NCI-H1092 treated with DMSO at 0.1 percent for 48 hours (cell line): ENCODE results near the gene EYA3.

Experiments used
- DNase-seq: peaks from one replicate; lab custom pipeline; 2025; lab: John Stamatoyannopoulos, UW

Gene EYA3, protein sequence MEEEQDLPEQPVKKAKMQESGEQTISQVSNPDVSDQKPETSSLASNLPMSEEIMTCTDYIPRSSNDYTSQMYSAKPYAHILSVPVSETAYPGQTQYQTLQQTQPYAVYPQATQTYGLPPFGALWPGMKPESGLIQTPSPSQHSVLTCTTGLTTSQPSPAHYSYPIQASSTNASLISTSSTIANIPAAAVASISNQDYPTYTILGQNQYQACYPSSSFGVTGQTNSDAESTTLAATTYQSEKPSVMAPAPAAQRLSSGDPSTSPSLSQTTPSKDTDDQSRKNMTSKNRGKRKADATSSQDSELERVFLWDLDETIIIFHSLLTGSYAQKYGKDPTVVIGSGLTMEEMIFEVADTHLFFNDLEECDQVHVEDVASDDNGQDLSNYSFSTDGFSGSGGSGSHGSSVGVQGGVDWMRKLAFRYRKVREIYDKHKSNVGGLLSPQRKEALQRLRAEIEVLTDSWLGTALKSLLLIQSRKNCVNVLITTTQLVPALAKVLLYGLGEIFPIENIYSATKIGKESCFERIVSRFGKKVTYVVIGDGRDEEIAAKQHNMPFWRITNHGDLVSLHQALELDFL

DNA sequence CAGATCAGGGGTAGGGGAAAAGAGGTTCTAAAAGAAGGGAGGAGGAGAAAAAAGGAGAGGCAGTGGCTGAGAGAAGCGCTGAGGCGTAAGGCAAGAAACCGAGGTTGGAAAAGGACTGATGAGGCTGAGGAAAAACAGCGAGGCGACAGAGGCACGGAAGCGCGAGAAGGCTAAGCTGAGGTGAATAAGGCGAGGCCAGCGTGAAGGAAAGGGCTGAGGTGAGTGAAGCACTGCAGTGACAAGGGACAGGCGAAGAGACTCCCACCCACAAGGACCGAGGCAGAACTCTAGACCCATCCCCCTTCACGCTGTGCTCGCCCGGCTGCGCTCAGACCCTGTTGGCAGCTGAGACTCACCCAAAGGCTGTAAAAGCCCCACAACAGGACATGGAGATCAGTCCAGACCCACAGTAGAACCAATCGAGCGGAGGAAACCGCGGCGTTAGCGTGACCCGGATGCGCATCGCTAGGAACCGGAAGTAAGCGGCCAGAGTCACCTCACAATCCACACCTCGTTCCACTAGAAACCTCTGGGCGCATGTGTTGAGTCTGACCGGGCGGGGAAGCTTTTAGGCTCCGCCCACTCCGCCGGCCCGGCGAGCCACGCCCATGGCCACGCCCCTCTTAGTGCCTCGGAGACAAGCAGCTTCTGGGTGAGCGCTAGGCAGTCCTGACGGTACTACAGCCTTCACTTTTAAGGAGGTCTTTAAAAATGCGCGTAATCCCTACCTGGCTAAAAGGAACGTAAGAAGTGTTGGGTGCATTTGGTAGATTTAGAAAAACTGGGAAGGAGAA lies at the start of gene EYA3:
Gene EYA3, minus strand, starts transcription at position 443 of the 794 bp plus-strand sequence. CDS start 30,584 bp downstream, outside the sequence.
- DNase-seq, result peak; percentile 99

DNA sequence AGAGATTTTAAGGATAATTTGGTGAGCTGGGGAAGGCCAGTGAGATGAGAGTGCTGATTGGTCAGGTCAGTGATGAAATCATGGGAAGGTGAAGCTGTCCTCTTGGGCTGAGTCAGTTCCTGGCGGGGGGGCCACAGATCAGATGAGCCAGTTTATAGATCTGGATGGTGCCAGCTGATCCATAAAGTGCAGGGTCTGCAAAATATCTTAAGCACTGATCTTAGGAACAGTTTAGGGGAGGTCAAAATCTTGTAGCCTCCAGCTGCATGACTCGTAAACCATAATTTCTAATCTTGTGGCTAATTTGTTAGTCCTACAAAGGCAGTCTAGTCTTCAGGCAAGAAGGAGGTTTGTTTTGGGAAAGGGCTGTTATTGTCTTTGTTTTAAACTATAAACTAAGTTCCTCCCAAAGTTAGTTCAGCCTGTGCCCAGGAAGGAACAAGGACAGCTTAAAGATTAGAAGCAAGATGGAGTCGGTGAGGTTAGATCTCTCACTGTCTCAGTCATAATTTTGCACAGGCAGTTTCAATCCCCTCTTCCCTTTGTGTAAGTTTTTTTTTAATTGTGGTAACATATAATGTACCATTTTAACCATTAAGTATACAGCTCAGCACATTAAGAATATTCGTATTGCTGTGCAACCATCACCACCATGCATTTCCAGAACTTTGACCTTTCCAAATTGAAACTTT lies 48.7 kb upstream of the EYA3 start:
- no peak for DNase-seq

DNA sequence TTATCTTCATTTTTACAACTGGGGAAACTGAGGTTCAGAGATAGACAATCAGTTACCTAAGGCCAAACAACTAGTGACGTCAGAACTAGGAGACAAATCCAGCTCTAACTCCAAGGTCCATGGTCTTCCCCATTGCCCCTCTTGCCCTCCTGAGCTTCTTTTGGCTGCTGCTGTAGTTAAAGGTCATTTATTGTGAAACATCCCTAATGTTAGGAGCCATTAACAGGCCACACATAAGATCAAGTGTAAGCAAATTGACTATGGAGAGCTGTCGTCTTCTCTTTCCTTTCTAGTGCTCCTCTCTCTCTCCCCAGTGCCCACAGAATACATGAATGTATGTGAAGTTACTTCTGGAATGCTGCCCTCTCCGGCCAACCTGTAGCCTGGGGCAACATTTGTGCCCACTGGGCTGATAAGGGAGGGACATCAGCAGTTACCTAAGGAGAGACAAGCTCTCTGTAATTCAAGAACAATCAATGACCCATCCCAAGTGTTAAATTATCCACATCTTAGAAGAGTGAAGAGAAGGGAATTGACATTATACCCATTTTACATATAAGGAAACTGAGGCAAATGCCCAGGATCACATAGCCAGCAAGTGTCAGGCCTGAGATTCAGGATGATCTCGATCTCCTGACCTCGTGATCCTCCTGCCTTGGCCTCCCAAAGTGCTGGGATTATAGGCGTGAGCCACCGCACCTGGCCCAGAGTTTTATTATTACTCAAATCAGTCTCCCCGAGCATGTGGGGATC lies 47.9 kb upstream of the EYA3 start:
- no peak for DNase-seq

DNA sequence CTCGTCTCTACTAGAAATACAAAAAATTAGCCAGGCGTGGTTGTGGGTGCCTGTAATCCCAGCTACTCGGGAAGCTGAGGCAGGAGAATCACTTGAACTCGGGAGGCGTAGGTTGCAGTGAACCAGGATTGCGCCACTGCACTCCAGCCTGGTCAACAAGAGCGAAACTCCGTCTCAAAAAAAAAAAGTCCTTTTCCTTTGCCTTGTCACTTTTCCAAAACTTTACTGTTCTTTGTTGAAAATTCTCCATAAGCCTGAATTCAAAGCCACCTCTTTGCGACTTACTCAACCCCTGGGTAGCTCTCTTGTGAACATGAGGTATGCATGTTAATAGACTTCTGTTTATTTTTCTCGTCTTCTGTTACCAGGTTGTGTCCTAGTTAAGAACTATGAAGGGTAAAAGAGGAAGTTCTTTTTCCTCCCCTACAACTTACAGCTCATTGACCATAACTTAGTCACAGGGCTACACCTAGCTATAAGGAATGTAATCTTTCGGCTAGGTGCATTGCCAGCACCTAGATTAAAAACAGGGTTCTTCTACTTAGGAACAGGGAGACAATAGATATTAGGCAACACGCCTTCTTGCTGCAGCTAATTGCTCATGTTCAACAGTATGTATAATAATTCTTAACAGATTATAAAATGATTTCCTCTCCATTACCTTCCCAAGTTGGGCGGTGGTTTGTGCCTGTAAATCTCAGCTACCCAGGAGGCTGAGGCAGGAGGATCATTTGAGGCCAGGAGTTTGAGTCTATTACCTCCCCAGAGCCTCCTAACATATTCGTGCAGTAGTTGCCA lies 47.2 kb upstream of the EYA3 start:
- no peak for DNase-seq

DNA sequence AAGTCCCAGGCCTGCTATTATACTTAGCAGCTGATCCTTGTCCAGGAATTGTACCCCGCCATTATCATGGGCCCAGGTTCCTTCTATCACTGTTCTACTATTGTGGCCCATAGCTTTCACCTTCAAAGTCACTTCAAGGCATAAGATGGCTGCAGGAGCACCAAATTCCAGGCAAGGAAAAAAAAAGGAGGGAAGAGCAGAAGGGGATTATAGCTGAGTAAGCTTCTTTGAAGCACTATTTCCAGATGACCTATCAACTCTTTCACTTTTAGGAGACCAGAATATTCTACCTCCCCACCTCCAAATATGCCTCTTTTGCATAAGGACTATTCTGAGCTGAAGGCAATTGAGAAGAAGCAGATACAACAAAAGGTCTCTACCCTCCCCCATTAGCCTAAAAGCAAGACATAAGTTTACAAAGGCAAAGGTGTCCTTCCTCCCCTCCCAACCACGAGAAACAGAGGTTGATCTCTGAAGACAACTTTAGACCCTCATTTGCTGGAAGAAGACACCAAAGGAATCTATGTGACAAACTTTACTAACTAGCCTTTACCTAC lies 46.3 kb upstream of the EYA3 start:
- DNase-seq, result no peak

DNA sequence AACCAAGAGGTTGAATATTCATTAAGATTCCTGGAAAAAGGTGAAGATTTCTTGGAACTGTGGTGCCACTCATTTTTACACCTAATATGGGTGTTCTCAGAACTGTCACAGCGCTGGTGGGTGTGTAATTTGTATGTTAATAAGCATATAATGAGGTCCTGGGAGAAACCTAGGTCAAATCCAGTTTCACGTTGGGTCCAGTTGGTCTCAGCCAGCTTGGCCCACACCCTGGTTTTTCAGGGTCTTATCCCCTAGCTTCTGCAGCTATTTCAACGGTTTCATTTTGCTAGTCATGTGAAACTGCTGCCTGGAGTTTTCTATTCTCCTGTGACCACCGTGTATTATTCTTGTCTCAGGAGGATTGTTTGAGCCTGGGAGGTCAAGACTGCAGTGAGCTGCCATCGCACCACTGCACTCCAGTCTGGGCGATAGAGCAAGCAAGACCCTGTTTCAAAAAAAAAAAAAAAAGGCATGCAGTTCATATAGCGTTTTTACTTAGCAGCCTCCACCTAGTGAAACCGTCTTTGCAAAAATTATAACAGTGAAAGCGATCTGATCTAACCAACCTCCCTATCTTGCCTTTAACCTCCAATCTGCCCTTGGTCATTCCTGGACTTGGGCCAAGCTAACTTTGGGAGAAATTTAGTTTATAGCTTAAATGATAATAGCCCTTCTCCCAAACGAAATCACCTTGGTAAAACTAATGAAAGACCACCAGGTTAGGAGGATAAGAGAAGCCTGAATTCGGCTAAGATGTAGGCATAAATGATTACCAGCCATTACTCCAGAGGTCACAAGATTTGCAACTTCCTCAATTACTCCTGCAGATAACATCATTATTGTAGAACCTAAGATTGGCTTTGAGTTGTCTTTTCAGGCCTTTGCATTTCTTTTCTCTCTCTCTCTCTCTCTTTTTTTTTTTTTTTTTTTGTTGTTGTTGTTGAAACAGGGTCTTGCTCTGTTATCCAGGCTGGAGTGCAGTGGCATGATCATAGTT lies 44.1 kb upstream of the EYA3 start:
- no peak for DNase-seq

DNA sequence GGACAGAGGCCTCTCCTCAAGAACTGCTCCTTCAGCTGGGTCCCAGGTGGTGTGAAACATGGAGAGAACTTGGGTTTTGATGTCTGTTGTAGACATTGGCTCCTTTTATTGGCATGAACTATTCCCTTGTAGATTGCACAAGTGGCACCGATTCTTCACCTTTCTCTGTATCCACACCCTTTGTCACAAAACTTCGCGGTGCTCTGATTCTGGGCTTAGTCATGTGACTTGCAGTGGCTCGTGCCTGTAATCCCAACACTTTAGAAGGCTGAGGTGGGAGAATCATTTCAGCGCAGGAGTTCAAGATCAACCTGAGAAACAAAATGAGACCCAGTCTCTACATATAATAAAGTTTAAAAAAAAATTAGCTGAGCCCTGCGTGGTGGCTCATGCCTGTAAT lies 42.5 kb upstream of the EYA3 start:
- no peak for DNase-seq

DNA sequence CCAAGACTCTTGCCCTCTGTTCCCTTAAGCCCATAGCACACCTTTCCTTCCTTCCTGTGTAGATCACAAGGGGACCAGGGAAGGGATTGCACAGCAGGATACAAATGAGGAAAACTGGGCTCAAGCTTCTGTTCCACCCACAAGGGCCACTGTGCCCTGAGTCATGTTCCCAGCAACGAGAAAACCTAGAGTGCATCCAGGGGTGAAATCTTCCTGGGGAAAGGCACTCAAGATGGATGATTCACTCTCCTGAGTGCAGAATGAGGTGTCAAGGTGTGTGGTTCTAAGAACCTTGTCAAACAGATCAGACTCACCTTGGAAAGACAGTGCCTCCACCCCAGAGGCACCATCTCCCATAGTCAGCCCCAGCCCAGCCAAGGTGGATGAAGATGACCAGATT lies 40.7 kb upstream of the EYA3 start:
- DNase-seq, result no peak

DNA sequence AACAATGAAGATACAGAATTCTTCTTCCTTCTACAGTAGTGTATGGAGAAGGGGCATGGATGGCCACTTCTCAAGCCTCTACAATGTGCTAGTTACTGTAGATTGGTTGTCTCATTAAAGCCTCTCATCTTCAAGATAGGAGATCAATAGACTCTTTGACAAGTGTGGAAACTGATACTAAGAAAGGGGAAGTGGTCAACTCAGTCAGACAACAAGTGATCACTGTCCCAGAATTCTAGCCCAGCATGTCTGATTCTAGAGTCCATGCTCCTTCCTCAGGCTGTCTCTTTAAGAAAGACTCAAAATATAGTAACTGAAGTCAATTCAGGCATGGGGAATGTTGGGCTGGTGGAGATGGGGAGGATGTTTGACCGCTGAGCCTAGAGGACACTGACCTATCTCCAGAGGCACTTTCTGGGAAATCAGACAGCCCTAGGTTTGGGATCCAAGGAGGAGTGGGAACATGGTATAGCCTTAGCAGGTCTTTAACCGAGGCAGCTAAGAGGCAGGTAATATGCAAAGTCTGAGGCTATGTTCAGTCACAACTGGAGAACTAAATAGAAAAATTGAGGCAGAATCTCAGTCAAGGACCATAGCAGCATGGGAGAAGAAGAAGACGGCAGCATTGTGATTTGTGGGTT lies 39.3 kb upstream of the EYA3 start:
- DNase-seq, result no peak

DNA sequence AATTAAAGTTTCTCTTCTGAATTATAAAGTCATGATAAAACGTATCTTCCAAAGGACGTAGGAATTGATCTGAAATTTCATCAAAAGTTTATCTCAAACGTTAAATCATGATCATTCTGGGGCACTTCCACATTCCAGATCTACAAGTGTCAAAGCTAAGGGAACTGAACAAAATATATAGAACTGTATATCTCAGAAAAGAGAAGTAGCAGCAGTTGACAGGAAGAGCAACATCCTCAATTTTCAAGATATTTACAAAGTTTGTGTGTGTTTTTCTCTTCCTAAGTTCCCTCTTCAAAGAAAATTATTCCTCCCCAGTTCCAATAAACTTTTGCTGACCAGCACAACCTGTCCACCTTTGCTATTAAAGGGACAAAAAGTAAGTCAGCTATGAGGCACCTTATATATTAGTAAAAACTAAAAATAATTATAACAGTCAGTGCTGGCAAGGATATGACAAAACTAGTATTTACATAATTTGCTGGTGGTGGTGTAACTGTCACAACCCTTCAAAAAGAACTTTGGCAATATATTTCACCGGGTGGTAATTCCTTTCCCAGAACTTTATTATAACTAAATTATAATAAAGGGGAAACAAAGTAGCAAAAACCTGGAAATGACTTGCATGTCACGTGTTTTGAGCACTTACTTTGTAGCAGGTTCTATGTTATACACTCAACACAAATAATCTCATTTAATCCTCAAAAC lies 38.5 kb upstream of the EYA3 start:
- no peak for DNase-seq

DNA sequence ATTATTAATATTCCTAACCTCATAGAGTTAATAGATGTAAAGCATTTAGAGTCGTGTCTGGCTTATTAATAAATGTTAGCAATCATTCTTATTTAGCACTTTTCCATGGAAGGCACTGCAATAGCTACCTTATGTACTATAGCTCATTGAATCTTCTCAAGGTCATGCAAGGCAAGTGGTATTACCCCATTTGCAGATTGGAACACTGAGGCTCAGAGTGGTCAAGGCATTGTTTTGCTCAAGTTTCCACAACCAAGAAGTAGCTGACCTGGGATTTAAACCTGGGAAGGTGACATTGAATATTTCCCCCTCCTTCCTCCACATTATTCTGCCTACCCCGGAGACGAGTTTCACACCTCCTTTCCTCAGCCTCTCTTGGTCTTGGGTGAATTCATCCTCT lies 37.8 kb upstream of the EYA3 start:
- DNase-seq, result no peak

DNA sequence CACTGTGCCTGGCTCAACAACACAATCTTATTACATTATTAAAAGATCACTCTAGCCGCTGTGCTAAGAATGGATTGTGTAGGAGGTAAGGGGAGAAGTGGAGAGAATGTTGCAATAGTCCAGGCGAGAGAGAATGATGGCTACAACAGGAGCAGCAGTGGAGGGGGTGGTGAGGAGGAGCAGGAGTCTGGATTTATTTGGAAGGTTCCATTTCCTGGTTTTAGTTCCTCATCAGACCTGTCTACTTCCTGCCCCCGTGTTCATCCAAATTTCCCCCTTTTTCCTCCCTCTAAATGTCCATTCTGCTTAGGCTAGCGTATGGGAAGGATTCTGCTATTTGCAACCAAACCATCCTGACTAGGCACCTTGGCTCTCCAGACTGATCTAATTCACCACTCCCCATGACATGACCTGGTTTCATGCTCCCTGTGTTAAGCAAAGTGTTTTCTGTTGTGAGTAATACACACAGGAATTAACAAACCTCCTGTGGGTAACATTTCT lies 35.1 kb upstream of the EYA3 start:
- no peak for DNase-seq

DNA sequence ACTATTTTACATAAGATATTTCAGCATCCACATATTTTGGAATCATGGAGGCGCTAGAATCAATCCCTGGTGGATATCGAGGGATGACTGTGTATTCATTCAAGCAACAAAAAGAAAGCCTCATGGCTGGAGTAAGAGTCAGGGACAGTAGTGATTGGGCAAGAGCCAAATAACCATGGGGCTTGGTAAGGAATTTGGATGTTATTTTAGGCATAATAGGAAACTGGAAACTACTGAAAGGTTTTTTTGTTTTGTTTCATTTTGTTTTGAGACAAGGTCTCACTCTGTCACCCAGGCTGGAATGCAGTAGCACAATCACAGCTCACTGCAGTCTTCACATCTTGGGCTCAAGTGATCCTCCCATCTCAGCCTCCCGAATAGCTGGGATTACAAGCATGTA lies 33.8 kb upstream of the EYA3 start:
- DNase-seq, result no peak

DNA sequence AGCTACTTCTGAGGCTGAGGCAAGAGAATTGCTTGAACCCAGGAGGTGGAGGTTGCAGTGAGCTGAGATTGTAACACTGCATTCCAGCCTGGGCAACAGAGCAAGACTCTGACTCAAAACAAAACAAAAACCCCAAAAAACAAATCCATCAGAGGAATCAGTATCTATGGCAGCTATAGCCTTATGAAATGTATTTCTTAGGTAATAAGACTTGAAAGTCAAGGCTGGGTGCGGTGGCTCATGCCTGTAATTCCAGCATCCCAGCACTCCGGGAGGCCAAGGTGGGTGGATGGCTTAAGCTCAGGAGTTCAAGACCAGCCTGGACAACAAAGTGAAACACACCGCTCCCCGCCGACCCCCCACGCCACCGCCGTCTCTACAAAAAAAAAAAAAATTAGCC lies 31.1 kb upstream of the EYA3 start:
- DNase-seq, result no peak

DNA sequence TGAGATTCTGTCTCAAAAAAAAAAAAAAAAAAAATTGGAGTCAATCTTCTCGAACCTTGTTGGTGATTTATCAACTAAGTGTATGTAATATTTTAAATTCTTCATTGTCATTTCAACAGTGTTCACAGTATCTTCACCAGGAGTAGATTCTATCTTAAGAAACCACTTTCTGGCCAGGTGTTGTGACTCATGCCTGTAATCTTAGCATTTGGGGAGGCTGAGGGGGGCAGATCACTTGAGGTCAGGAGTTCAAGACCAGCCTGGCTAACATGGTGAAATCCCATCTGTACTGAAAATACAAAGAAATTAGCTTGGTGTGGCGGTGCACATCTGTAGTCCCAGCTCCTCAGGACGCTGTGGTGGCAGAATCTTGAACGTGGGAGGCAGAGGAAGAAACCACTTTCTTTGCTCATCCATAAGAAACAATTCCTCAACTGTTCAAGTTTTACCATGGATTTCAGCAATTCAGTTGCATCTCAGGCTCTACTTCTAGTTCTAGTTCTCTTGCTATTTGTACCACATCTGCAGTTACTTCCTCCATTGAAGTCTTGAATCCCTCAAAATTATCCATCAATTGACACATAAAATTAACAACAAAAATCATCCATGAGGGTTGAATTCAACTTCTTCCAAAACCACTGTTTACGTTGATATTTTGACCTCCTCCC lies 30.4 kb upstream of the EYA3 start:
- DNase-seq, result no peak

DNA sequence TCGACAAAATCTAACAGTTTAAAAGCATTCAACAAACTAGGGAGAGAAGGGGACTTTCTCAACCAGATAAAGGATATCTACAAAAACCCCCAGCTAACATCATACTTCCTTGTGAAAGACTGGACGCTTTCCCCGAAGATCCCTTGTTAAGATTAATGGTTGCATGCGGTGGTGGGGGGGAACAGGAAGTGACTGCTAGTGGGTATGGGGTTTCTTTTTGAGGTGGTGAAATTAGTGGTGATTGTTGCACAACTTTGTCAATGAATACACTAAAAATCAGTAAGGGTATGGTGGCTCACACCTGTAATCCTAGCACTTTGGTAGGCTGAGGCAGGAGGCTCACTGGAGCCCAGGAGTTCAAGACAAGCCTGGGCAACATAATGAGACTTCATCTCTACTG lies 26.9 kb upstream of the EYA3 start:
- DNase-seq, result no peak

DNA sequence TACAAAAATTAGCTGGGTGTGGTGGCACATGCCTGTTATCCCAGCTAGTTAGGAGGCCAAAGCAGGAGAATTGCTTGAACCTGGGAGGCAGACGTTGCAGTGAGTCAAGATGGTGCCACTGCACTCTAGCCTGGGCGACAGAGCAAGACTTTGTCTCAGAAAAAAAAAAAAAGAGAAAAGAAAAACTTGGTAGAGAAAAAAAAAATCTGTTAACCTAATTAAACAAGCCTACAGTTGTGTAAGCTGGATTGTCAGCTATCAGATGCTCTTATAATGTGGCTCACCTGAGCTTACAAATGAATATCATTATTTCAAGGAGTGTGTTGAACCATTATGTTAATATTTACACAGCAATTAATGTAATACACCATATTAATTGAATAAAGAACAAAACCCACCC lies 26.4 kb upstream of the EYA3 start:
- no peak for DNase-seq

DNA sequence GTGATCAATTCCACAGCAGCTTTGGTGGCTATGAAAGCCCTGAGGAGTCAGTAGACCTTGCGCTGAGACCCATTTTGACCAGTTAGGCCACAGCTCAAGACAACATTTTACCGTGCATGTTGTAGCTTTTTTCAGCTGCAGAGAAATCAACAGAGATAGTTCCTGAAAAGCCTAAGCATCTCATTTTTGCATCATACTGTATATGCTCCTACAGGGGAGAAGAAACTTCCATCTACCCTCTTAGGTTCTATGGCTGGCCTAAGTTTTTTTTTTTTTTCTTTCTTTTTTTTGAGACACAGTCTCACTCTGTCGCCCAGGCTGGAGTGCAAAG lies 24.8 kb upstream of the EYA3 start:
- no peak for DNase-seq
